Mesenchymal stem cell (in vitro differentiated cells and primary cell): ENCODE measurements around the gene HYOU1.

Source experiments
- DNase-seq: peaks from one replicate; pipeline ENCODE4 v3.0.0-alpha.2; 2013
- H2AFZ ChIP-seq: one replicate; pipeline ENCODE4 v1.6.1; 2013; ENCODE audit warnings: low read depth, mild to moderate bottlenecking, control low read depth, inconsistent platforms, low read length, moderate library complexity
- H2AK5ac ChIP-seq: 2 replicates; pipeline ENCODE4 v1.6.1; 2013; ENCODE audit warnings: low read length, moderate library complexity, mild to moderate bottlenecking, inconsistent platforms; ENCODE audit not compliant: severe bottlenecking
- H2BK120ac ChIP-seq: one replicate; pipeline ENCODE4 v1.6.1; 2013; ENCODE audit warnings: low read depth, mild to moderate bottlenecking, inconsistent platforms, low read length, moderate library complexity
- H2BK12ac ChIP-seq, 2 experiments: one replicate each; pipeline ENCODE4 v1.6.1; 2013; ENCODE audit warnings: inconsistent platforms in 2 of 2, low read length in 2 of 2, mild to moderate bottlenecking in 2 of 2, moderate library complexity in 2 of 2, control low read depth in 1 of 2
- H2BK15ac ChIP-seq: one replicate; pipeline ENCODE4 v1.6.1; 2013; ENCODE audit warnings: mild to moderate bottlenecking, low read depth, inconsistent platforms; ENCODE audit not compliant: poor library complexity, severe bottlenecking
- H2BK5ac ChIP-seq: 2 replicates; pipeline ENCODE4 v1.6.1; 2013; ENCODE audit warnings: low read depth, mild to moderate bottlenecking, low read length, control low read depth, inconsistent platforms; ENCODE audit not compliant: poor library complexity, severe bottlenecking
- H3K14ac ChIP-seq, 2 experiments: one replicate each; pipeline ENCODE4 v1.6.1; 2013; ENCODE audit warnings: inconsistent platforms in 2 of 2, low read length in 2 of 2, control low read depth in 1 of 2, mild to moderate bottlenecking in 1 of 2, moderate library complexity in 1 of 2
- H3K18ac ChIP-seq, 2 experiments: one replicate each; pipeline ENCODE4 v1.6.1; 2013; ENCODE audit warnings: inconsistent platforms in 2 of 2, low read length in 2 of 2, control low read depth in 1 of 2, low read depth in 1 of 2, mild to moderate bottlenecking in 1 of 2
- H3K23ac ChIP-seq, 2 experiments: one replicate each; pipeline ENCODE4 v1.6.1; 2013; ENCODE audit warnings: inconsistent platforms in 2 of 2, low read length in 2 of 2, mild to moderate bottlenecking in 2 of 2, moderate library complexity in 2 of 2, control low read depth in 1 of 2
- H3K27ac ChIP-seq: 2 replicates; pipeline ENCODE4 v1.5.1; 2013; ENCODE audit warnings: mild to moderate bottlenecking, moderate library complexity, low read length, control low read depth, inconsistent platforms; ENCODE audit not compliant: poor library complexity, severe bottlenecking
- H3K27me3 ChIP-seq, 2 experiments: 2 replicates each; pipeline versions ENCODE4 v1.6.1 to v1.7.0; 2013; ENCODE audit warnings: low read length in 2 of 2, mild to moderate bottlenecking in 2 of 2, moderate library complexity in 2 of 2, control low read depth in 1 of 2, inconsistent platforms in 1 of 2; ENCODE audit not compliant: control insufficient read depth in 1 of 2, insufficient read depth in 1 of 2
- H3K36me3 ChIP-seq, 2 experiments: 2 replicates each; pipeline versions ENCODE4 v1.6.1 to v1.7.0; 2013; ENCODE audit warnings: low read length in 2 of 2, control low read depth in 1 of 2, inconsistent platforms in 1 of 2, low read depth in 1 of 2, mild to moderate bottlenecking in 1 of 2; ENCODE audit not compliant: insufficient read depth in 2 of 2, control insufficient read depth in 1 of 2
- H3K4ac ChIP-seq, 2 experiments: one replicate each; pipeline ENCODE4 v1.6.1; 2013; ENCODE audit warnings: inconsistent platforms in 2 of 2, low read length in 2 of 2, mild to moderate bottlenecking in 2 of 2, moderate library complexity in 2 of 2, control low read depth in 1 of 2, low read depth in 1 of 2
- H3K4me1 ChIP-seq: 2 replicates; pipeline ENCODE4 v1.6.1; 2013; ENCODE audit warnings: low read depth, low read length, control low read depth; ENCODE audit not compliant: control insufficient read depth, insufficient read depth
- H3K4me2 ChIP-seq: 2 replicates; pipeline ENCODE4 v1.6.1; 2013; ENCODE audit warnings: low read length, mild to moderate bottlenecking, inconsistent platforms; ENCODE audit not compliant: poor library complexity, severe bottlenecking
- H3K4me3 ChIP-seq, 2 experiments: 2 replicates each; pipeline versions ENCODE4 v1.5.1 to v1.7.0; 2013; ENCODE audit warnings: low read length in 2 of 2, mild to moderate bottlenecking in 2 of 2, control low read depth in 1 of 2, low read depth in 1 of 2; ENCODE audit not compliant: insufficient read depth in 1 of 2
- H3K79me1 ChIP-seq: replicated peaks from 2 replicates; pipeline ENCODE4 v1.6.1; 2013; ENCODE audit warnings: mild to moderate bottlenecking, control low read depth, low read length, inconsistent platforms; ENCODE audit not compliant: poor library complexity, severe bottlenecking
- H3K9ac ChIP-seq: 2 replicates; pipeline ENCODE4 v1.7.0; 2013; ENCODE audit warnings: mild to moderate bottlenecking, low read length, moderate library complexity
- H3K9me3 ChIP-seq: 2 replicates; pipeline ENCODE4 v1.7.0; 2013; ENCODE audit warnings: mild to moderate bottlenecking, low read length; ENCODE audit not compliant: control insufficient read depth
- H4K8ac ChIP-seq: one replicate; pipeline ENCODE4 v1.6.1; 2013; ENCODE audit warnings: inconsistent platforms, mild to moderate bottlenecking, low read length, moderate library complexity
- H4K91ac ChIP-seq: one replicate; pipeline ENCODE4 v1.6.1; 2013; ENCODE audit warnings: mild to moderate bottlenecking, low read length, inconsistent platforms
- WGBS: methylation state at CpG from one replicate; pipeline ENCODE4 v1.1.7; 2013; ENCODE audit warnings: mixed read lengths; 5-methylcytosine and 5-hydroxymethylcytosine counted together

Gene HYOU1

DNA sequence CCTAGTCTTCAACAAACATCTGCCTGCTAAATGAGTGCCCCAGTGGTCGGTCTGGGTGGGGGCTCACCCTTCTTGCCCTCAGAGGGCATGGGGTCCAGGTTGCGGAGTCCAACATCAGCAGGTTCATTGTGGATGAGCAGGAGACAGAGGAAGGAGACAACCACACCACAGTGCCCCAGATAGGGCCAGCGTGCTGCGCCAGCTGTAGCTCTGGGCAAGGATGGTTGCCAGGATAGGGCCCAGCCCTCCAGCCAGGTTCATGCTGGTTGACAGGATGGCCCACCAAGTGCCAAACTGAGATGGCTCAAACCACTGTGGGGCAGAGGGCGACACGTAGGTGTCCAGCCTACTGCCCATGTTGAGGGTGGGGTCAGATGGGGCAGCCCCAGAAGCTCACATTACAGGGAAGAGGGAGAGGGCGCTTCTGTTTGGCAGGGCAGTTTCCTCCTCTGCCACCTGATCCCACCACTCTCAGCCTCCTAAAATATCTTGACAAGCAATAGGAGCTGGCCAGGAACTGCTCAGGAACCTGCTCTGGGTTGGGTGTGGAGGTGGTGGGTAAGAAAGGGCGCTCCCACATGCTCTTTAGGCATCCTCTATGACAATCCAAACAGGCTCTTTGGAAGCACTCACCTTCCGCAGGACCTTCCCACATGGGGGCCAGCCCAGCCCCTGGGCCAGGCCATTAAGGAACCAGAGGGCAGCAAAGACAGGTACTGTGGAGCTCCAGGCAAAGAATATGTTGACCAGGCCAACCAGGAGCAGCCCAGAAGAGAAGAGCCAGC, 29.3 kb downstream of the HYOU1 start:
- Histone ChIP-seq H3K14ac (no peak overlapping the region), H3K27me3 (no peaks in the 10 kb centered on the region), H3K18ac (no peak overlapping the region), H3K9ac (no peak overlapping the region), H3K23ac (no peak overlapping the region), H2BK15ac (no peak overlapping the region), H2BK120ac (no peak overlapping the region), H4K8ac (no peak overlapping the region), H2AK5ac (peak overlapping the region; percentile 27), H2AFZ (no peak overlapping the region), H3K4me3 (no peak overlapping the region), H2BK12ac (no peak overlapping the region), H3K4ac (no peak overlapping the region), H3K4me2 (peak overlapping the region; percentile 88), H3K9me3 (no peaks in the 10 kb centered on the region), H4K91ac (no peak overlapping the region), H2BK5ac (no peak overlapping the region), H3K79me1 (peaks cover 32% of the 10 kb centered on the region), H3K4me1 (peaks cover 41% of the 10 kb centered on the region), H3K27ac (no peak overlapping the region), H3K36me3 (peaks cover 41 to 48% of the 10 kb centered on the region in 2 experiments)
- DNase-seq, result no peak
- 97% methylated on average over 6 of the region's 9 CpGs for WGBS

DNA sequence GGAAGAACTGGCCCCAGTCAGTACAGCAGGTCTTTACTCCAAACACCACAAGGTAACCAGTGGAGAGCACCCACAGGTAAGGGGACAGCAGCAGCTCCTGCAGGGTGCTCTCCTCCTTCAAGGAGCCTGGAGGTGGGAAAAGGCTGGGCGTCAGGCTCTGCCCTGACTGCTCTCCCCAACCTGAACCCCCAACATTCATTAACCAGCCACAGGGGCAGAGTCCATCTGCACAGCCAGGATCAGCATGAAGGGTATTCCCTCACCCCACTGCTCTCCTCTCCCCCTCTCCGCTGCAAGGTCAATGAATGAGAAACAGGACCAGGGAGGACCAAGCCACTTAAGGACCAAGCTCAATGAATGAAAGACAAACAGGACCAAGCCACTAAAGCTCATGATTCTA, 30.0 kb downstream of the HYOU1 start:
- H3K4me3 ChIP-seq, result no peak overlapping the region
- H2BK15ac ChIP-seq, result no peak overlapping the region
- no peak overlapping the region for H2BK5ac ChIP-seq
- H3K36me3 ChIP-seq, result peaks cover 47 to 56% of the 10 kb centered on the region in 2 experiments
- no peak overlapping the region for H2BK120ac ChIP-seq
- no peak overlapping the region for H3K23ac ChIP-seq
- no peak overlapping the region for H4K91ac ChIP-seq
- no peak overlapping the region for H4K8ac ChIP-seq
- H2BK12ac ChIP-seq, result no peak overlapping the region
- no peak overlapping the region for H3K18ac ChIP-seq
- H3K9ac ChIP-seq, result no peak overlapping the region
- DNase-seq, result no peak
- no peaks in the 10 kb centered on the region for H3K9me3 ChIP-seq
- WGBS, result 90% methylated on average over 2 of the region's 2 CpGs
- no peak overlapping the region for H2AFZ ChIP-seq
- no peaks in the 10 kb centered on the region for H3K27me3 ChIP-seq
- no peak overlapping the region for H2AK5ac ChIP-seq
- no peak overlapping the region for H3K4me2 ChIP-seq
- H3K14ac ChIP-seq, result no peak overlapping the region
- H3K4me1 ChIP-seq, result peaks cover 41% of the 10 kb centered on the region
- H3K79me1 ChIP-seq, result peaks cover 32% of the 10 kb centered on the region
- no peak overlapping the region for H3K27ac ChIP-seq
- H3K4ac ChIP-seq, result no peak overlapping the region

DNA sequence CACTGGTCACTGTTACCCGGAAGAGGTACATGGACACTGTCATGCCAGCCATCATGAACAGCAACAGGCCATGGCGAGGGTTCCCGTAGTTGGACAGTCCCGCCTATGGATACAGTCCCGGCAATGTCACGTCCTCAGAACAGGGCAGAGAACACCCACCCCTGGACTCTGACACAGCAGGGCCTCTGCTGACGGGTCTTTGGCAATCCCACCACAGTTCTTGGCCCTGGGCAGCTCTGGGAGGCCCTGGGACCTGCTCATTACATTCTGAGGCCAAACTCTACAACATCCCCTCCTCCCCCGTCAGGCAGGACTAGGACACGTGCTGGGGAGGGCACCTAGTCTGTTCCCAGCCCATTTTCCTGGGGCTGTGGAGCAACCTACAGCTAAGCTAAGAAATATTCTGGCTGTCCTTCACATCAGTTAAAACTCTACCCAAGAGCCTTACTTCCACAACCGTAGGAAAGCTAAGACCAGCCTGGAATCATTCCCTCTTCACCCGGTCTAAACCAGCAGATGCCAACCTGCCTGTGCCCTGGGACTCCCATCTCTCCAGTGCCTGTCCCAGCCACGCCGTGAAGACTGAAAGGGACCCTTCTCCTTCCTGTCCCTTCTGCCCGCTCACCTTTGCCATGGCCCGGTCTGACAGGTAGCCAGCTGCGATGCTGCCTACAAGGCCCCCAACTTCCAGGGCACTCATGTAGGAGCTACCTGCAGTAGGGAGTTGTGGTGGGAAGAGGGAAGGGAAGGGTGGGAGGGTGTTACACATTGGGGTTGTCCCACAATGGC, 30.8 kb downstream of the HYOU1 start:
- 94% methylated on average over 16 of the region's 16 CpGs for WGBS
- H3K4me3 ChIP-seq, result no peak overlapping the region
- peaks cover 32% of the 10 kb centered on the region for H3K79me1 ChIP-seq
- H2AFZ ChIP-seq, result no peak overlapping the region
- no peak overlapping the region for H3K23ac ChIP-seq
- H4K91ac ChIP-seq, result no peak overlapping the region
- no peak overlapping the region for H3K9ac ChIP-seq
- H3K36me3 ChIP-seq, result peaks cover 55 to 58% of the 10 kb centered on the region in 2 experiments
- no peaks in the 10 kb centered on the region for H3K9me3 ChIP-seq
- peaks cover 41% of the 10 kb centered on the region for H3K4me1 ChIP-seq
- no peak overlapping the region for H2BK12ac ChIP-seq
- H3K14ac ChIP-seq, result no peak overlapping the region
- H4K8ac ChIP-seq, result no peak overlapping the region
- H3K4me2 ChIP-seq, result no peak overlapping the region
- no peak overlapping the region for H3K18ac ChIP-seq
- no peak overlapping the region for H3K4ac ChIP-seq
- H2AK5ac ChIP-seq, result no peak overlapping the region
- no peak overlapping the region for H2BK5ac ChIP-seq
- DNase-seq, result no peak
- no peak overlapping the region for H2BK120ac ChIP-seq
- H3K27ac ChIP-seq, result no peak overlapping the region
- no peak overlapping the region for H2BK15ac ChIP-seq
- H3K27me3 ChIP-seq, result no peaks in the 10 kb centered on the region

DNA sequence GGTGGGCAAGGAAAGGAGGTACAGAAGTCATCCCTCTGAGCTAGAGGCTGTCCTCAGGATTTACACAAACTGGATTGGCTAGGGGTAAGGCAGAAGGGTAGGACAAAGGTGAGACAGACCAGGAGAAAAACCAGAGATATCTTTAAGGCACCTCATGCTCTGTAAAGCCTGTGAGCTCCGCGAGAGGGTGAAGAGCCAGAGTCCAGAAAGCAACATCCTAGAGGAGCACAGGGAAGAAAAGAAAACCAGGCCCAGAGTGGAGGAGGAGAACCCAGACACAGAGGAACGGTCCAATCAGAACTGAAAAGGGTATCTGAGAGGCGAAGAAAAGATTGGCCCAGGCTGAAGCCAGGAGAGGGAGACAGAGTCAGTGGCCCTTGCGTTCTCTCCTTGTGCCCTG, 31.5 kb downstream of the HYOU1 start:
- no peak overlapping the region for H3K9ac ChIP-seq

More for the DNA sequence above, 31.5 kb downstream of the HYOU1 start:
- H3K4me1 ChIP-seq, result peaks cover 41% of the 10 kb centered on the region
- no peaks in the 10 kb centered on the region for H3K27me3 ChIP-seq
- no peak overlapping the region for H2AK5ac ChIP-seq
- H4K91ac ChIP-seq, result no peak overlapping the region
- no peak for DNase-seq
- 97% methylated on average over 5 of the region's 5 CpGs for WGBS
- H3K23ac ChIP-seq, result no peak overlapping the region
- no peak overlapping the region for H3K14ac ChIP-seq
- no peak overlapping the region for H3K4me2 ChIP-seq
- H3K9me3 ChIP-seq, result no peaks in the 10 kb centered on the region
- no peak overlapping the region for H2BK5ac ChIP-seq
- H2BK120ac ChIP-seq, result no peak overlapping the region
- H3K36me3 ChIP-seq, result peaks cover 57 to 58% of the 10 kb centered on the region in 2 experiments
- H4K8ac ChIP-seq, result no peak overlapping the region
- H3K4ac ChIP-seq, result no peak overlapping the region
- H3K18ac ChIP-seq, result no peak overlapping the region
- H3K79me1 ChIP-seq, result peaks cover 31% of the 10 kb centered on the region
- no peak overlapping the region for H2BK12ac ChIP-seq
- H2AFZ ChIP-seq, result no peak overlapping the region
- no peak overlapping the region for H3K4me3 ChIP-seq
- no peak overlapping the region for H3K27ac ChIP-seq
- H2BK15ac ChIP-seq, result no peak overlapping the region
